Glutamatergic neuron (in vitro differentiated cells): Measurements from ENCODE around the gene PPIA. TPM values are rescaled to one million over a fixed set of nuclear protein-coding genes. Genes with fewer than 3 reads are reported as not detected.
"Not testable (repeated sequence)": the region's sequence is repeated elsewhere in the genome, so short reads cannot be mapped to it uniquely, and the experiment has no call there.

Experiments used
- DNase-seq: peaks from one replicate; pipeline ENCODE4 v3.0.0; 2022
- H3K27ac Mint-ChIP-seq: one replicate; pipeline ENCODE4 v1.8.0; 2020; ENCODE audit warnings: mild to moderate bottlenecking, mixed read lengths, inconsistent platforms; ENCODE audit not compliant: unreplicated experiment
- H3K27me3 Mint-ChIP-seq: one replicate; pipeline ENCODE4 v1.8.0; 2020; ENCODE audit warnings: mild to moderate bottlenecking, moderate library complexity, mixed read lengths, inconsistent platforms; ENCODE audit not compliant: unreplicated experiment
- H3K36me3 Mint-ChIP-seq: one replicate; pipeline ENCODE4 v1.8.0; 2020; ENCODE audit warnings: mild to moderate bottlenecking, mixed read lengths, inconsistent platforms; ENCODE audit not compliant: unreplicated experiment
- H3K4me1 Mint-ChIP-seq: one replicate; pipeline ENCODE4 v1.8.0; 2020; ENCODE audit warnings: mild to moderate bottlenecking, low read depth, mixed read lengths, inconsistent platforms; ENCODE audit not compliant: unreplicated experiment
- H3K4me3 Mint-ChIP-seq: one replicate; pipeline ENCODE4 v1.8.0; 2020; ENCODE audit warnings: mild to moderate bottlenecking, mixed read lengths, inconsistent platforms; ENCODE audit not compliant: unreplicated experiment
- H3K9me3 Mint-ChIP-seq: one replicate; pipeline ENCODE4 v1.8.0; 2020; ENCODE audit warnings: mild to moderate bottlenecking, moderate library complexity, mixed read lengths, inconsistent platforms; ENCODE audit not compliant: unreplicated experiment
- total RNA-seq: library from RNA; stranded (reverse); fragmentation: NEBNext Ultra II Directional; extraction: Animal tissue kit (Norgen Biotek cat#: 25700); gene quantifications from one replicate; pipeline ENCODE4 v1.2.1, GENCODE V29; 2021; ENCODE audit not compliant: unreplicated experiment
- TF ChIP-seq, protein P1 (sequence below): fragments of 200-600 bp; sonication (generic); IDR thresholded peaks from one replicate; pipeline ENCODE4 v1.5.0; 2021; ENCODE audit not compliant: partially characterized antibody, unreplicated experiment

PPIA gene
- total RNA-seq, 1 donor from 2014 or later: 1,460 TPM

DNA sequence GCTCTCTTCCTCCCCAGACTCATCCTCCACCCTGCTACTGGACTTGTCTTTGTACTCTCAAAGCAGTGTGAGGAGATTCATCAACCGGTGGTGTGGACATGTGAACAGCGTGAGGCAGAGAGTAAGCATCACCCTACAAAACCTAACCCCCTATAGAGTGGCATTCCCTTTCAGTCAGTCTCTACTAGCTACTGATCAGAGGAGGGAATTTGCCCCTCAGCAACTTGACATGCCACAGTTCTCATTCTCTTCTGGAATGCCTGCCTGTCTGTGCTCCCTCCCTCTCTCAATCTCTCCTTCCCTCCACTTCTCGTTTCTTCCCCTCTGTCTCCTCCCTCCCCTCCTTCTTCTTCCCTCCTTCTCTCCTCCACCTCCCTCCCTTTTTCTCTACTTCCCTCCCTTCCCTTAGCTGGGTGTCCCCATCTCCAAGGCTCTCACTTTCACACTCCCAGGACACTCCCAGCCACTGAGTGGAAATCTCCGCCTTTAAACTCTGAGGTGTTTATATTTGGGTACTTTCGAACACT, 26.8 kb downstream of the PPIA start:
- Mint-ChIP-seq H3K9me3 (peaks cover 1% of the 10 kb centered on the region), H3K36me3 (no peaks in the 10 kb centered on the region), H3K4me1 (no peaks in the 10 kb centered on the region), H3K4me3 (no peak overlapping the region), H3K27ac (no peak overlapping the region), H3K27me3 (no peaks in the 10 kb centered on the region)
- DNase-seq: no peak
- TF ChIP-seq, protein P1, sequence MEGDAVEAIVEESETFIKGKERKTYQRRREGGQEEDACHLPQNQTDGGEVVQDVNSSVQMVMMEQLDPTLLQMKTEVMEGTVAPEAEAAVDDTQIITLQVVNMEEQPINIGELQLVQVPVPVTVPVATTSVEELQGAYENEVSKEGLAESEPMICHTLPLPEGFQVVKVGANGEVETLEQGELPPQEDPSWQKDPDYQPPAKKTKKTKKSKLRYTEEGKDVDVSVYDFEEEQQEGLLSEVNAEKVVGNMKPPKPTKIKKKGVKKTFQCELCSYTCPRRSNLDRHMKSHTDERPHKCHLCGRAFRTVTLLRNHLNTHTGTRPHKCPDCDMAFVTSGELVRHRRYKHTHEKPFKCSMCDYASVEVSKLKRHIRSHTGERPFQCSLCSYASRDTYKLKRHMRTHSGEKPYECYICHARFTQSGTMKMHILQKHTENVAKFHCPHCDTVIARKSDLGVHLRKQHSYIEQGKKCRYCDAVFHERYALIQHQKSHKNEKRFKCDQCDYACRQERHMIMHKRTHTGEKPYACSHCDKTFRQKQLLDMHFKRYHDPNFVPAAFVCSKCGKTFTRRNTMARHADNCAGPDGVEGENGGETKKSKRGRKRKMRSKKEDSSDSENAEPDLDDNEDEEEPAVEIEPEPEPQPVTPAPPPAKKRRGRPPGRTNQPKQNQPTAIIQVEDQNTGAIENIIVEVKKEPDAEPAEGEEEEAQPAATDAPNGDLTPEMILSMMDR: no peak

DNA sequence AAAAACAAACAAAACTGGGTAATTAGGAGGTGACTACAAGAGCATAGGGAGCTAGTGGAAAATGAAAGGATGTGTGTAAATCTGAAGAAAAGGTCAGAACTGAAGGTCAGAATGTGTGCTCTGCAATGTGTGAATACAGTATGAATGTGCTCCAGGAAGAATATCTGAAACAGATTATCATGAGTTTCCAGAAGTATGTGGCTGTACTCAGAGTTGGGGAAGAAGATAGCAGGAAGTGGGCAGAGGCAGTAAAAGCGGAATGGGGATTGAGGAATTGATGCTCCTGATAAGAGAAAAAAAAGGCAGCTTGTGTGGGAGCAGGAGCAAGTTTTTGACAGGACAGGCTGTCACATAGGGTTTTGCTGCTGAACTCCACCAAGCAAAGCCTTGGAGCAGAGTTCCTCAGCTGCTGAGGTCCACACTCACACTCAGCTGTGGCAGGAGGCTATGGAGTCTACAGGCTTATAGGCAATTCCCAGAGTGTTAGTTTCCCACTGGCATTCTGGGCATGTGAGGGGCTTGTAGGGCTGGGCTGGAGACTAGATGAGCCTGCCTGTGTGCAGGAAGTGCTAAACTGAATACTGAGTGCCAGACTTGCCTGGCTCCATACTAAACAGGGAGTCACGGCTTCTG, 28.5 kb downstream of the PPIA start:
- H3K4me1 Mint-ChIP-seq: no peaks in the 10 kb centered on the region
- TF ChIP-seq, protein P1: no peak
- peaks cover 1% of the 10 kb centered on the region for H3K9me3 Mint-ChIP-seq
- H3K27ac Mint-ChIP-seq: no peak overlapping the region
- no peak for DNase-seq
- no peaks in the 10 kb centered on the region for H3K27me3 Mint-ChIP-seq
- H3K4me3 Mint-ChIP-seq: no peak overlapping the region
- no peaks in the 10 kb centered on the region for H3K36me3 Mint-ChIP-seq

DNA sequence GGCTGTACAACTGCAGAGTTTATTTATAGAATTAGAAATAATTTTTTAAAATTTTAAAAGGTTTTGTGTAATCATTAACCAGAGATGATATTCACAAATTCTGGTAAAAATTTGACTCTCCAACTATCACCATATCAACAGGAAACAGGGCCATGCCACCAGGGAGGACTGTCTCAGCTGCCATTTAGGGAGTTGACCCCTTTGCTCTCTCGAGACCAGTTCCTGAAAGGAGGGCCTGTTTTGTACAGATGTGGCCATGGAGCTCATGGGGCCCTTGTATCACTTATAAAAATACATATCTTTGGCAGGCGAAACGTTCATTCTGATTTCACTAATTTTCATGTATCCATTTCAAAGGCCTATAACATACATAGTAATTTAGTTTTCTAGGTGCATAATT, 31.1 kb downstream of the PPIA start:
- Mint-ChIP-seq H3K4me3 (no peak overlapping the region), H3K27me3 (no peaks in the 10 kb centered on the region), H3K9me3 (no peaks in the 10 kb centered on the region), H3K27ac (no peak overlapping the region), H3K4me1 (no peaks in the 10 kb centered on the region), H3K36me3 (no peaks in the 10 kb centered on the region)
- TF ChIP-seq, protein P1: no peak
- DNase-seq: no peak

DNA sequence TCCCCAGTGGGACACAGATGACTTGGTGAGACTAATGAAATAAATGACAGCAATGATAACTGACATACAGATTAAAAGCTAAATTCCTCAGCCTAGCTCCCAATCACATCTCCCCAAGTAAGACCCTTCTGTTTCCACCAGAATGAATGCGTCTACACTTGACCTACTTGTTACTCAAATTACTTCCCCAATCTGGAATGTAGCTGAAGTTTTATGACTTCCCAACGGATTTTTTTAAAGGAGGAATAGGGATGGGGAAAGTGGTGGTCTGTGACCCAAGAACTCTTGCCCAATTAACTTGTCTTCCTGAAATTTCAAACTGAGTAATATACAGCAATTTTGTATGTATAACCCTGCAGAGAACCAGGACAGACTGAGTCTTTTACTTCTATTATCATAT, 42.3 kb downstream of the PPIA start:
- peak overlapping the region; percentile 66 for H3K27ac Mint-ChIP-seq
- DNase-seq: no peak

DNA sequence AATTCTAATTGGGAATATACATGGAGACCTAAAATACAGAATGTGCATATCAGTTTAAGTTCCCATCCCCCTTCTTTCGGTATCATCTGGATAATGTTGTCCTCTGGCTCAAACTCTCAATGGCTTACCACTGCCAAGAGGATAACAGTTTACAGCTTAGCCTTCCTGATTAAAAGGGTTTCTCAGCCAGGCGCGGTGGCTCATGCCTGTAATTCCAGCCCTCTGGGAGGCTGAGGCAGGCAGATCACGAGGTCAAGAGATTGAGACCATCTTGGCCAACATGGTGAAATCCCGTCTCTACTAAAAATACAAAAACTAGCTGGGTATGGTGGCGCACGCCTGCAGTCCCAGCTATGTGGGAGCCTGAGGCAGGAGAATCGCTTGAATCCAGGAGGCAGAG, 46.2 kb downstream of the PPIA start:
- not testable (repeated sequence) for H3K9me3 Mint-ChIP-seq, H3K27me3 Mint-ChIP-seq, H3K36me3 Mint-ChIP-seq, H3K4me3 Mint-ChIP-seq, DNase-seq, H3K27ac Mint-ChIP-seq
- H3K4me1 Mint-ChIP-seq: peaks cover 11% of the 10 kb centered on the region

More for the DNA sequence above, 42.3 kb downstream of the PPIA start:
- Mint-ChIP-seq H3K4me3 (peak overlapping the region; percentile 42), H3K4me1 (no peaks in the 10 kb centered on the region), H3K36me3 (no peaks in the 10 kb centered on the region), H3K9me3 (no peaks in the 10 kb centered on the region), H3K27me3 (peaks cover 2% of the 10 kb centered on the region)
- TF ChIP-seq, protein P1: no peak

DNA sequence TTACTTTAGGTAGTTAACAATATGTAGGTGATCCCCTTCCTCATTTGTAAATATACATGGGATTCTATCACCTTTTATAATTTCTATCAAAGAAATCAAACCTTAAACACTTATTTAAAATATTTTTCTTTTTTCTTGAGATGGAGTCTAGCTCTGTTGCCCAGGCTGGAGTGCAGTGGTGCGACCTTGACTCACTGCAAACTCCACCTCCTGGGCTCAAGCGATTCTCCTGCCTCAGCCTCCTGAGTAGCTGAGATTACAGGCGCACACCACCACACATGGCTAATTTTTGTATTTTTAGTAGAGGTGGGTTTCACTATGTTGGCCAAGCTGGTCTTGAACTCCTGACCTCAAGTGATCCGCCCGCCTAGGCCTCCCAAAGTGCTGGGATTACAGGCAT, 47.0 kb downstream of the PPIA start:
- DNase-seq, H3K27me3 Mint-ChIP-seq, H3K36me3 Mint-ChIP-seq, H3K4me3 Mint-ChIP-seq, H3K9me3 Mint-ChIP-seq, H3K27ac Mint-ChIP-seq: not testable (repeated sequence)
- peaks cover 11% of the 10 kb centered on the region for H3K4me1 Mint-ChIP-seq
